ENCODE measurements around the gene NT5E. TPM values are rescaled to one million over a fixed set of nuclear protein-coding genes. Genes with fewer than 3 reads are reported as not detected.

NT5E gene
- total RNA-seq, 1 experiment from 2014 or later, result 0.81 TPM

- no peak overlapping the region for H3K27ac Mint-ChIP-seq
- no peak overlapping the region for H3K4me3 Mint-ChIP-seq
- peaks cover 5% of the 10 kb centered on the region for H3K27me3 Mint-ChIP-seq (ENCODE audit: low read depth)
- H3K4me1 Mint-ChIP-seq, result peaks cover 10% of the 10 kb centered on the region
- peaks cover 18% of the 10 kb centered on the region for H3K9me3 Mint-ChIP-seq
- DNase-seq (ENCODE audit: low spot score) (no peak), ATAC-seq (no peak)
- H3K36me3 Mint-ChIP-seq, result peaks cover 16% of the 10 kb centered on the region
- ChIA-PET CTCF (interaction anchor here (1.6 kb wide), 1 partner anchor 124 kb away, joined by 6 read pairs; no protein-coding TSS in a partner anchor), POLR2A (no interaction called here)
- TF ChIP-seq ATF2 (CRISPR knock-in tag; IDR thresholded peaks at IDR 0.05; ENCODE audit: borderline replicate concordance, low read depth) (no peak), PRDM15 (CRISPR knock-in tag; IDR thresholded peaks at IDR 0.05) (no peak), OVOL2 (CRISPR knock-in tag; IDR thresholded peaks at IDR 0.05; ENCODE audit: borderline replicate concordance) (no peak), SOX15 (CRISPR knock-in tag; IDR thresholded peaks at IDR 0.05) (no peak), NR3C1 (CRISPR knock-in tag; conservative IDR thresholded peaks at IDR 0.05; ENCODE audit: low read depth) (no peak), ZNF232 (CRISPR knock-in tag; IDR thresholded peaks at IDR 0.05) (no peak), ARID4B (CRISPR knock-in tag; IDR thresholded peaks at IDR 0.05; ENCODE audit: borderline replicate concordance) (no peak), CREM (CRISPR knock-in tag; IDR thresholded peaks at IDR 0.05) (no peak), USF2 (CRISPR knock-in tag; IDR thresholded peaks at IDR 0.05) (no peak), ATF6 (CRISPR knock-in tag; IDR thresholded peaks at IDR 0.05) (no peak), ATF1 (CRISPR knock-in tag; IDR thresholded peaks at IDR 0.05) (no peak), ZNF423 (CRISPR knock-in tag; IDR thresholded peaks at IDR 0.05) (no peak), E2F5 (CRISPR knock-in tag; IDR thresholded peaks at IDR 0.05) (no peak), ZNF512 (CRISPR knock-in tag; IDR thresholded peaks at IDR 0.05; ENCODE audit: borderline replicate concordance) (no peak), SMAD4 (CRISPR knock-in tag; IDR thresholded peaks at IDR 0.05) (no peak), MYBL2 (CRISPR knock-in tag; IDR thresholded peaks at IDR 0.05) (no peak), CREB1 (CRISPR knock-in tag; IDR thresholded peaks at IDR 0.05) (no peak), CBFB (CRISPR knock-in tag; IDR thresholded peaks at IDR 0.05; ENCODE audit: low read depth) (no peak)
Measured at GRCh38 chr6:85479208-85479607, 29.3 kb downstream of the NT5E start.

Data from WTC11 (cell line).